ENCODE results near the gene CAPN15. TPM values are rescaled to one million over a fixed set of nuclear protein-coding genes. Genes with fewer than 3 reads are reported as not detected.
"Not testable (repeated sequence)": the region's sequence is repeated elsewhere in the genome, so short reads cannot be mapped to it uniquely, and the experiment has no call there.

The CAPN15 gene
- total RNA-seq, 1 donor from 2014 or later = 45.2 TPM

DNA sequence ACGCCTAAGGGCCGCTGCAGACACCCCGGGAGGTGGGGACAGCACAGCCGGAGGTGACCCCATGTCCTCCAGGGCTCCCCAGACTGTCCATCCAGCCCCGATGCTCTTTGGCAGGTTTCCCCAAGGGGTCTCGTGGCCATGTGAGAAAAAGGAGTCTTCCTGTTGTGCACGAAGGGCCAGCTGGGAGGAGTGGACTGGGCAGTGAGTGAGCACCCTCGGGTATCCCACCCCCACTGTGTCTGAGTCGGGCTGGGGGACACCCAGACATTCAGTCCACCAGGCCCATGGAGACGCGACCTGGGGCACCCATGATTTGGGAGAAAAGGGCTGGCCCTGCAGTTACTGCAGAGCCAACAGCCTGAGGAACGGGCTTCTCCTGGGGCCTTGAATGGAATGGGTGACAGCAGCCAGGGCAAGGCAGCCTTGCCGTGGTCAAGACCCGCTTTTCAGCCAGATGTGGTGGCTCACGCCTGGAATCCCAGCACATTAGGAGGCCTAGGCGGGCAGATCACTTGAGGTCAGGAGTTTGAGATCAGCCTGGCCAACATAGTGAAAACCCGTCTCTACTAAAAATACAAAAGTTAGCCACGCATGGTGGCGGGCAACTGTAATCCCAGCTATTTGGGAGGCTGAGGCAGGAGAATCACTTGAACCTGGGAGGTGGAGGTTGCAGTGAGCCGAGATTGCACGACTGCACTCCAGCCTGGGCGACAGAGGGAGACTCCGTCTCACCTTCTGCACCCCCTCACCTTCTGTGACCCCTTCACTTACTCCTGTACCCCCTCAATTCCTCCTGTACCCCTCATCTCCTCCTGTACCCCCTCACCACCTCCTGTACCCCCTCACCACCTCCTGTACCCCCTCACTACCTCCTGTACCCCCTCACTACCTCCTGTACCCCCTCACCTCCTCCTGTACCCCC is 24.1 kb upstream of the CAPN15 start:
- no peak for TF ChIP-seq CTCF (IDR thresholded peaks at IDR 0.05)
- no peak for ATAC-seq

DNA sequence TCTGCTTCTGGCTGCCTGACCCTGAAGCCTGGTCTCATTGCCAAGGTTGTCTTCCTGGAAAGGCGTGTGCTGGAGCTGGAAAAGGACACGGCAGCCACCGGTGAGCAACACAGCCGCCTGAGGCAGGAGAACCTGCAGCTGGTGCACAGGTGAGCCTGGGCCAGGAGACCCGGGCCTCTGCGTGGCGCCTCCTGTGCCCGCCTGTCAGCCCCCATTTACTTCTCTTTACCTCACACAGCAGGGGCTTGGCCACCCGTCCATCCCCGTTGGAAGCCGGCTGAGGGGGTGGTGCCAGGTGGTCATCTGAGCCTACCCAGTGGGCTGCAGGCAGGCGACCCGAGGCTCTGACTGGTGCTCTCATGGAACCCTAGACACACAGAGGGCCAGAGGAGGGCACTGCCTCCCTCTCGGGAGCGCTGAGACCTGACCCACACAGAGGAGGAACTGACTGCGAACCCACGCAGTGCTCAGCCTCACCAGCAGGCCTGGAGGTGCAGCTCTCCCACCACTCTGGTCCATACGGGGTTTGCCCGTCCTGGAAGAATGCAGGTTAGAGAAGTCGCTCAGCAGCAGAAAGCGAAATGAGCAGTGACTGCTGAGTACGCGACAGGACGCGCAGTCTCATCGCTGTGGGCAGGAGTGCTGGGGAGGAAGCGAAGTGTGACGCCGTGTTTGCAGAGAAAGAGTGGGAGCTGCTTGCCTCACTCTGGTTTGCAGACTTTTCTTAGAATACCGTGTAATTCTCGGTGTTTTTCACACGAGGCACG is 21.9 kb upstream of the CAPN15 start:
- peak; percentile 11 for ATAC-seq
- intact Hi-C loops (cut with DNase I) = no loop called here

More for the DNA sequence above, 24.1 kb upstream of the CAPN15 start:
- peaks cover 5% of the 10 kb centered on the region for H3K36me3 ChIP-seq
- H3K27ac ChIP-seq = no peak overlapping the region
- H3K4me3 ChIP-seq = no peak overlapping the region
- no peaks in the 10 kb centered on the region for H3K27me3 ChIP-seq
- no peaks in the 10 kb centered on the region for H3K4me1 ChIP-seq
- no peaks in the 10 kb centered on the region for H3K9me3 ChIP-seq
- intact Hi-C loops (cut with DNase I) = no loop called here
- DNase-seq = no peak

GRCh38 chr16:506246-506546 is 21.3 kb upstream of the CAPN15 start:
- Histone ChIP-seq H3K27me3 (no peaks in the 10 kb centered on the region), H3K4me1 (no peaks in the 10 kb centered on the region), H3K4me3 (no peak overlapping the region), H3K27ac (no peak overlapping the region), H3K36me3 (no peaks in the 10 kb centered on the region), H3K9me3 (no peaks in the 10 kb centered on the region)
- ATAC-seq (no peak), DNase-seq (no peak)
- intact Hi-C loops (cut with DNase I) = no loop called here
- no peak for TF ChIP-seq CTCF (IDR thresholded peaks at IDR 0.05)

More for the DNA sequence above, 21.9 kb upstream of the CAPN15 start:
- Histone ChIP-seq H3K4me3 (no peak overlapping the region), H3K27me3 (no peaks in the 10 kb centered on the region), H3K27ac (no peak overlapping the region), H3K4me1 (no peaks in the 10 kb centered on the region), H3K9me3 (no peaks in the 10 kb centered on the region), H3K36me3 (no peaks in the 10 kb centered on the region)
- no peak for TF ChIP-seq CTCF (IDR thresholded peaks at IDR 0.05)
- DNase-seq = no peak

GRCh38 chr16:507527-507926 is 20.0 kb upstream of the CAPN15 start:
- intact Hi-C loops (cut with DNase I); H3K36me3 ChIP-seq; H3K4me1 ChIP-seq: not testable (repeated sequence)

DNA sequence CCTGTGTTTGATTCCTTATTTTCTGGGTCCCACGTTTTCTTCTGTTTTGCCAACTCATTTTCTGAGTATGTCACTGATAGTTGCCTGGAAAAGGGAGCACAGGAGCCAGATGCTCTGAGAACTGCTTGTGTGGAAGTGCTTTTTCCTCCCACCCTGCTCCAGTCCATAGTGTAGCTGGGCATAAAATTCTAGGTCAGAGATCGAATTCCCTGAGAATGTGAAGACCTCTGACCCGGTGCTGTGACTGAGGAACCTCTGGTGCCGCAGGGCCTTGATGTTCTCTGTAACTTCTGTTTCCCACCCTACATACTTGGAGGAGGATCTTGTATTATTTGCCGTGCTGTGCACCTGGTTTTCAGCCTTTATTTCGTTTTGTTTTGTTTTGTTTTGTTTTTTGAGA is 19.5 kb upstream of the CAPN15 start:
- TF ChIP-seq CTCF (IDR thresholded peaks at IDR 0.05) = no peak
- H3K4me1 ChIP-seq = no peaks in the 10 kb centered on the region
- DNase-seq = no peak
- H3K9me3 ChIP-seq = no peaks in the 10 kb centered on the region
- no peak for ATAC-seq
- H3K27ac ChIP-seq = no peak overlapping the region
- H3K36me3 ChIP-seq = no peaks in the 10 kb centered on the region
- intact Hi-C loops (cut with DNase I) = no loop called here
- no peak overlapping the region for H3K4me3 ChIP-seq
- no peaks in the 10 kb centered on the region for H3K27me3 ChIP-seq

More at GRCh38 chr16:507527-507926, 20.0 kb upstream of the CAPN15 start:
- not testable (repeated sequence) for H3K4me3 ChIP-seq, H3K27me3 ChIP-seq, DNase-seq, H3K9me3 ChIP-seq, H3K27ac ChIP-seq, ATAC-seq

Measured in upper lobe of right lung (tissue), 1 donor.